ENCODE data around the gene TP53BP1.

DNA sequence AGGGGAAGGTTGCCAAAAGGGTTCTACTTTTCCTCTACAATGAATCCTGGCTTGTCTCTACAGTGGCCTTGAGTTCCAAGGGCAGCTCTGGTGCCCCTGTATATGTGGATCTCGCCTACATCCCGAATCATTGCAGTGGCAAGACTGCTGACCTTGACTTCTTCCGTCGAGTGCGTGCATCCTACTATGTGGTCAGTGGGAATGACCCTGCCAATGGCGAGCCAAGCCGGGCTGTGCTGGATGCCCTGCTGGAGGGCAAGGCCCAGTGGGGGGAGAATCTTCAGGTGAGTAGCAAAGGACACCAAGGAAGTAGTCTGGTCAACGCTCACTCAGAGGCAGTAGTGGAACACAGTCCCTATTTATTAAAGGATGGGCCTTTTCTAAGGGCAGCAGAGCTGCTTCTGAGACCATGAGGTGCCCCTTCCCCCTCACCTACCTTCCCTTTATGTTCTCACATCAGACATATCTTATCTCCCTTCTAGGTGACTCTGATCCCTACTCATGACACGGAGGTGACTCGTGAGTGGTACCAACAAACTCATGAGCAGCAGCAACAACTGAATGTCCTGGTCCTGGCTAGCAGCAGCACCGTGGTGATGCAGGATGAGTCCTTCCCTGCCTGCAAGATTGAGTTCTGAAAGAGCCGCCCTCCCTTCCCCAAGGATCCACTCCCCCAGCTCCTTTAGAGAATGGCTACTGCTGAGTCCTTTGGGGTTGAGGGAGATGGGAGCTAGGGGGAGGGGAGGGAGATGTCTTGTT lies 36.8 kb upstream of the TP53BP1 start:
- TF ChIP-seq, protein P1, sequence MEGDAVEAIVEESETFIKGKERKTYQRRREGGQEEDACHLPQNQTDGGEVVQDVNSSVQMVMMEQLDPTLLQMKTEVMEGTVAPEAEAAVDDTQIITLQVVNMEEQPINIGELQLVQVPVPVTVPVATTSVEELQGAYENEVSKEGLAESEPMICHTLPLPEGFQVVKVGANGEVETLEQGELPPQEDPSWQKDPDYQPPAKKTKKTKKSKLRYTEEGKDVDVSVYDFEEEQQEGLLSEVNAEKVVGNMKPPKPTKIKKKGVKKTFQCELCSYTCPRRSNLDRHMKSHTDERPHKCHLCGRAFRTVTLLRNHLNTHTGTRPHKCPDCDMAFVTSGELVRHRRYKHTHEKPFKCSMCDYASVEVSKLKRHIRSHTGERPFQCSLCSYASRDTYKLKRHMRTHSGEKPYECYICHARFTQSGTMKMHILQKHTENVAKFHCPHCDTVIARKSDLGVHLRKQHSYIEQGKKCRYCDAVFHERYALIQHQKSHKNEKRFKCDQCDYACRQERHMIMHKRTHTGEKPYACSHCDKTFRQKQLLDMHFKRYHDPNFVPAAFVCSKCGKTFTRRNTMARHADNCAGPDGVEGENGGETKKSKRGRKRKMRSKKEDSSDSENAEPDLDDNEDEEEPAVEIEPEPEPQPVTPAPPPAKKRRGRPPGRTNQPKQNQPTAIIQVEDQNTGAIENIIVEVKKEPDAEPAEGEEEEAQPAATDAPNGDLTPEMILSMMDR (IDR thresholded peaks at IDR 0.05) = no peak
- no peak for TF ChIP-seq POLR2A (IDR thresholded peaks at IDR 0.05)

Measured in testis (tissue), 2 donors.